Measurements from ENCODE around the gene GOLGA6C. TPM values are rescaled to one million over a fixed set of nuclear protein-coding genes. Genes with fewer than 3 reads are reported as not detected.
"Not testable (repeated sequence)": the region's sequence is repeated elsewhere in the genome, so short reads cannot be mapped to it uniquely, and the experiment has no call there.

GOLGA6C gene
- total RNA-seq, 3 donors from 2014 or later: 0.33 TPM; not detected in 2

DNA sequence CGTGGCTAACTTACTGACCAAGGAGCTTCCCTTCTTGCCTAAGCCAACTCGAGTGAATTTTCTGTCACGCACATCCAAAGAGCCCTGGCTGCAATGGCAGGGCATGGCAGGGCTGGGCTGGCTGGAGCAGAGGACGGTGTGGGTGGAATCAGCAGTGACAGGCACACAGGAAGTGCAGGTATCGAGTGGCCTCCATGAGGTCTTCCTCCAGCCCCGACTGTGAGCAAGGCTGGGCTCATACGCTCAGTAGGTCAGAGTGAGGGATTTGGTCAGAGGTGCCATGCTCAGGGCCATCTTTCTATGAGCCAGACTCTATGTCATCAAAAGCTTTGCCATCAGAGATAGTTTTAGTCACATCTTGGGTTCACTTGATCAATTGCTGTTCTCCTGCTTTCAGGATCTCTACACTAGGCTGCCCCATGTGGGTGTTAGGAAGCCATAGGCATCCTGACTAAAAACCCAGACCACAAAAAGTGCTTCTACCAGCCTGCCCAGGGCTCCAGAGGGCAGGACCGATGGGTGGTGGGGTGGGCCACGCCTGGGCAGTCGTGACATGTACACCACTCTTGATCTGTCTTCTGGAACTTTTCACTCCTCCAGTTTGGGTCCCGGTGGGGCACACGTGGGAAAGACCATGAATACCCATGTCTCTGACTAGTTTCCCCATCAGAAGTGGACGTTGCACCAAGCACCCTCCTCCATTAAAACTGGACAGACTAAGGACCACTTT lies 55.1 kb downstream of the GOLGA6C start:
- Histone ChIP-seq H3K27me3 (no peaks in the 10 kb centered on the region), H3K9me3 (no peaks in the 10 kb centered on the region), H3K27ac (no peak overlapping the region), H3K4me3 (no peak overlapping the region), H3K4me1 (no peaks in the 10 kb centered on the region), H3K36me3 (no peaks in the 10 kb centered on the region)
- intact Hi-C loops (cut with DNase I; ENCODE audit: low total_unique reads): no loop called here
- TF ChIP-seq, protein P1, sequence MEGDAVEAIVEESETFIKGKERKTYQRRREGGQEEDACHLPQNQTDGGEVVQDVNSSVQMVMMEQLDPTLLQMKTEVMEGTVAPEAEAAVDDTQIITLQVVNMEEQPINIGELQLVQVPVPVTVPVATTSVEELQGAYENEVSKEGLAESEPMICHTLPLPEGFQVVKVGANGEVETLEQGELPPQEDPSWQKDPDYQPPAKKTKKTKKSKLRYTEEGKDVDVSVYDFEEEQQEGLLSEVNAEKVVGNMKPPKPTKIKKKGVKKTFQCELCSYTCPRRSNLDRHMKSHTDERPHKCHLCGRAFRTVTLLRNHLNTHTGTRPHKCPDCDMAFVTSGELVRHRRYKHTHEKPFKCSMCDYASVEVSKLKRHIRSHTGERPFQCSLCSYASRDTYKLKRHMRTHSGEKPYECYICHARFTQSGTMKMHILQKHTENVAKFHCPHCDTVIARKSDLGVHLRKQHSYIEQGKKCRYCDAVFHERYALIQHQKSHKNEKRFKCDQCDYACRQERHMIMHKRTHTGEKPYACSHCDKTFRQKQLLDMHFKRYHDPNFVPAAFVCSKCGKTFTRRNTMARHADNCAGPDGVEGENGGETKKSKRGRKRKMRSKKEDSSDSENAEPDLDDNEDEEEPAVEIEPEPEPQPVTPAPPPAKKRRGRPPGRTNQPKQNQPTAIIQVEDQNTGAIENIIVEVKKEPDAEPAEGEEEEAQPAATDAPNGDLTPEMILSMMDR (IDR thresholded peaks at IDR 0.05): no peak
- no peak for TF ChIP-seq POLR2A (IDR thresholded peaks at IDR 0.05)
- DNase-seq (ENCODE audit: low spot score in 2 of 2): no peak

DNA sequence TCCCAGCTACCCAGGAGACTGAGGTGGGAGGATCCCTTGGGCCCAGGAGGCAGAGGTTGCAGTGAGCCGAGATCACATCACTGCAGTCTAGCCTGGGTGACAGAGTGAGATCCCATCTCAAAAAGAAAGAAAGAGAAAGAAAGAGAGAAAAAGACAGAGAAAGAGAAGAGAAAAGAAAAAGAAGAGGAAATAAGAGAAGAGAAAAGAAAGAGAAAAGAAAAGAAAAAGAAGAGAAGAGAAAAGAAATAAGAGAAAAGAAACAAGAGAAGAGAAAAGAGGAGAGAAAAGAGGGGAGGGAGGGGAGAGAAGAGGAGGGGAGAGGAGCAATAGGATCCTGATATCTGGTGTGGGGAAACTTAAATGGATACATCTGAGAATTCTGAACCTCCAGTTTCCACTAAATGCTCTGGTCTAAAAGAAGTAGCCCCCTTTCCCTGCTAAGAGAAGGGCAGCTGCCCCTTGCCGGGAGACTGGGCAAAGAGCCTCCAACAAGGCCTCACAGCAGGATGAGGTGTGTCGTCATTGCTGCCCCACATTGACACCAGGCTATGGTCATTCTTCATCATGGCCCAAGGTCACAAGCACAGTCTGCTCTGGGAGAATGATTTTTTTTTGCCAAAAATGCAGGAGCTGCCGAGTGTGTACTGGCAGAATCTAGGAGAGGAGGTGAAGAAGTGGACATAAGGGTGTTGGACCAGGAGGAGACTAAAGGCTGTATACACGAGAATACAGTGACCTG lies 56.6 kb downstream of the GOLGA6C start:
- no peak for TF ChIP-seq POLR2AphosphoS5 (IDR thresholded peaks at IDR 0.05)
- H3K27me3 ChIP-seq: no peaks in the 10 kb centered on the region
- no peaks in the 10 kb centered on the region for H3K4me1 ChIP-seq
- H3K4me3 ChIP-seq: no peak overlapping the region
- no peaks in the 10 kb centered on the region for H3K9me3 ChIP-seq
- H3K27ac ChIP-seq: no peak overlapping the region
- H3K36me3 ChIP-seq: no peaks in the 10 kb centered on the region
- intact Hi-C loops (cut with DNase I; ENCODE audit: low total_unique reads): no loop called here
- DNase-seq (ENCODE audit: low spot score in 2 of 2): no peak

DNA sequence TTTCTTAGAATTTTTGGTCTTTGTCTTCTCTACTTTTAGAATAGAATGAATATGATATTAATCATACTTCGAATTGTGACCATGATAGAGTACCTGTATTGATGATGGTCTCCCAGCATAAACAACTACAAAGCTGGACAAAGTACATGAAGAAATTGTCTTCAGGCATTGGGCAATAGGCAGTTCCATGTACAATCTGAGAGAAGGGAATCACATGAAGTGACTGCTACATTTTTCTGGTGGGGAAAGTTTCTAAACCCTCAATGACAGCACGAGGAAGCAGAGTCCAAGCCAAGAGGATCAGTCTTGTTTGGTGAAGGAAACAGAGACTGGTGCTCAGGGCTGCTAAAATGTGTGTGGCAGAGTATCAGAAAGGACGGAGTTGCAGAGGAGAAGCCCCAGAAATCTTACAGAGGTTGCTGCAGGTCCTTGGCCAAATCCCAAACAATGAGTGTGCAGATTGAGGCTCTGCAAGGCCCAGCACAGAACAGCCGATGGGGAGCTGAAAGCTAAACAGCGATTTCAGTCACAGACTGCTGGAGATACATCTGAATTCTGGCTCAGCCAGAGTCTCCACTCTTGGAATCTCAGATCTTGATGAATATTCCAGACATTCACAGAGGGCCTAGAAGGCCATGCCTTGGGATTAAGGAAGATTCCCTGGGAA lies 61.2 kb downstream of the GOLGA6C start:
- H3K4me1 ChIP-seq; H3K9me3 ChIP-seq; H3K4me3 ChIP-seq; DNase-seq (ENCODE audit: low spot score in 2 of 2); intact Hi-C loops (cut with DNase I; ENCODE audit: low total_unique reads); H3K27me3 ChIP-seq; H3K36me3 ChIP-seq; H3K27ac ChIP-seq: not testable (repeated sequence)

Other genes starting within 250 kb of the GOLGA6C start
- 10 to 100 TPM; 17.3 to 19.0 (median 18.9) TPM for gene PPCDC, start 234.7 kb upstream of the GOLGA6C start, total RNA-seq
- 10 to 100 TPM in 2 of 3 donors, 1 to 10 TPM in 1; 7.7 to 17.4 (median 11.5) TPM for gene C15orf39, start 56.5 kb upstream of the GOLGA6C start, total RNA-seq
- gene GOLGA6D, start 24.5 kb downstream of the GOLGA6C start, total RNA-seq: under 1 TPM in 1 of 3 donors, not detected in 2; 0.16 TPM
- gene COMMD4, start 77.7 kb downstream of the GOLGA6C start, total RNA-seq: 10 to 100 TPM; 61.6 to 66.6 (median 63.6) TPM
- gene NEIL1, start 88.7 kb downstream of the GOLGA6C start, total RNA-seq: 100 to 1,000 TPM in 1 of 3 donors, 10 to 100 TPM in 2; 23.4 to 101 (median 97.9) TPM
- gene MAN2C1, start 110.3 kb downstream of the GOLGA6C start, total RNA-seq: 100 to 1,000 TPM; 112 to 259 (median 169) TPM
- gene SIN3A, start 193.4 kb downstream of the GOLGA6C start, total RNA-seq: 10 to 100 TPM; 40.2 to 66.9 (median 49.5) TPM

All from breast epithelium (tissue), 4 donors.